ENCODE results near the gene KCTD21. TPM values are rescaled to one million over a fixed set of nuclear protein-coding genes. Genes with fewer than 3 reads are reported as not detected.
A peak's percentile ranks its signal among the peaks of the same experiment; 100 is the strongest.
"Not testable (repeated sequence)": the region's sequence is repeated elsewhere in the genome, so short reads cannot be mapped to it uniquely, and the experiment has no call there.

KCTD21 gene
- total RNA-seq (10 to 100 TPM in 1 of 5 experiments, 1 to 10 TPM in 4; 3.5 to 12.2 (median 6.5) TPM), polyA plus RNA-seq (1 to 10 TPM; 1.2 to 3.3 TPM), total RNA-seq (3.9 reads per million, percentile 20 among the genes with 10 or more reads in this experiment)

- H3K27ac ChIP-seq (ENCODE audit: low read depth, low read length), result peak within 1 kb of the TSS; percentile 85
- DNase-seq (peak; percentile 83 to 94 (median 87)), ATAC-seq (peak; percentile 94)
- H3K4me1 ChIP-seq (ENCODE audit: control insufficient read depth in 2 of 2, insufficient read depth in 2 of 2, low read length in 2 of 2), result peaks cover 15 to 49% of the 10 kb centered on the region in 2 donors
- Mint-ChIP-seq H3K4me1 (peaks cover 37 to 59% (median 56%) of the 10 kb centered on the region in 7 donors), H3K9me3 (peaks cover 0 to 2% (median 0%) of the 10 kb centered on the region in 11 donors), H3K27ac (peak within 1 kb of the TSS; percentile 87 to 99 (median 97)), H3K36me3 (peaks cover 0 to 17% (median 0%) of the 10 kb centered on the region in 5 donors), H3K27me3 (no peaks in the 10 kb centered on the region), H3K4me3 (peak within 1 kb of the TSS; percentile 90 to 100 (median 98))
- no peaks in the 10 kb centered on the region for H3K27me3 ChIP-seq (ENCODE audit: control insufficient read depth in 2 of 2, insufficient read depth in 2 of 2, low read length in 2 of 2)
- intact Hi-C loops (cut with micrococcal nuclease), result loop anchor here (1.0 to 10.0 kb wide), 14 partner anchors 14 to 1804 kb away; partner anchors contain the start of genes ALG8 (in 2 of the 2), GAB2 (in 2 of the 2), INTS4 (in 2 of the 2) and NARS2 (in 2 of the 2)
- ChIA-PET POLR2A (interaction anchor here (0.7 to 6.9 kb wide), 6 partner anchors 12 to 279 kb away, joined by 3 to 78 read pairs (median 6); partner anchors contain the start of genes ALG8 and INTS4), CTCF (interaction anchor here (1.5 to 1.7 kb wide), 2 partner anchors 12 to 14 kb away, joined by 8 to 9 read pairs; no protein-coding TSS in a partner anchor)
- no peaks in the 10 kb centered on the region for H3K9me3 ChIP-seq (ENCODE audit: control insufficient read depth in 2 of 3, low read length in 3 of 3)
- H3K4me3 ChIP-seq (ENCODE audit: low read length), result peak within 1 kb of the TSS; percentile 96
- H3K36me3 ChIP-seq (ENCODE audit: control insufficient read depth in 2 of 3, insufficient read depth in 3 of 3, low read length in 3 of 3), result peaks cover 0 to 9% (median 0%) of the 10 kb centered on the region in 3 experiments
Observed at GRCh38 chr11:78188286-78189173, at the start of gene KCTD21, which contains the start of gene USP35. Gene KCTD21 (minus strand): TSS chr11:78188626. CDS start chr11:78174554, 14,072 bp downstream. Gene USP35 (plus strand): TSS chr11:78188919. CDS start chr11:78196246, 7,327 bp downstream.

- Histone ChIP-seq H3K4me3 (ENCODE audit: low read length) (no peak overlapping the region), H3K27me3 (ENCODE audit: control insufficient read depth in 2 of 2, insufficient read depth in 2 of 2, low read length in 2 of 2) (no peaks in the 10 kb centered on the region), H3K27ac (ENCODE audit: low read depth, low read length) (no peak overlapping the region), H3K36me3 (ENCODE audit: control insufficient read depth in 2 of 3, insufficient read depth in 3 of 3, low read length in 3 of 3) (no peaks in the 10 kb centered on the region), H3K9me3 (ENCODE audit: control insufficient read depth in 2 of 3, low read length in 3 of 3) (peaks cover 0 to 11% (median 0%) of the 10 kb centered on the region in 3 experiments), H3K4me1 (ENCODE audit: control insufficient read depth in 2 of 2, insufficient read depth in 2 of 2, low read length in 2 of 2) (no peaks in the 10 kb centered on the region)
- H3K4me1 Mint-ChIP-seq, result peaks cover 0 to 6% (median 0%) of the 10 kb centered on the region in 7 donors
- DNase-seq, result no peak
- H3K27ac Mint-ChIP-seq, result peak overlapping the region in 1 of 9 donors; percentile 60
- no peaks in the 10 kb centered on the region for H3K27me3 Mint-ChIP-seq
- POLR2A ChIA-PET, result no interaction called here
- peaks cover 16 to 69% (median 17%) of the 10 kb centered on the region in 5 donors for H3K36me3 Mint-ChIP-seq
- CTCF ChIA-PET, result no interaction called here
- intact Hi-C loops (cut with micrococcal nuclease), result no loop called here
- H3K9me3 Mint-ChIP-seq, result peaks cover 0 to 26% (median 20%) of the 10 kb centered on the region in 11 donors
- no peak overlapping the region for H3K4me3 Mint-ChIP-seq
- no peak for ATAC-seq
Observed at GRCh38 chr11:78237293-78238046, 49.0 kb upstream of the KCTD21 start.

- Mint-ChIP-seq H3K36me3 (peaks cover 8 to 61% (median 12%) of the 10 kb centered on the region in 5 donors), H3K27ac (no peak overlapping the region), H3K4me1 (peaks cover 6 to 28% (median 8%) of the 10 kb centered on the region in 7 donors), H3K9me3 (peaks cover 0 to 11% (median 4%) of the 10 kb centered on the region in 11 donors), H3K27me3 (no peaks in the 10 kb centered on the region), H3K4me3 (no peak overlapping the region)
- H3K36me3 ChIP-seq (ENCODE audit: control insufficient read depth in 2 of 3, insufficient read depth in 3 of 3, low read length in 3 of 3), result no peaks in the 10 kb centered on the region
- H3K4me1 ChIP-seq (ENCODE audit: control insufficient read depth in 2 of 2, insufficient read depth in 2 of 2, low read length in 2 of 2), result no peaks in the 10 kb centered on the region
- intact Hi-C loops (cut with micrococcal nuclease), result no loop called here
- ChIA-PET CTCF (no interaction called here), POLR2A (no interaction called here)
- no peak overlapping the region for H3K4me3 ChIP-seq (ENCODE audit: low read length)
- DNase-seq, result no peak
- H3K9me3 ChIP-seq (ENCODE audit: control insufficient read depth in 2 of 3, low read length in 3 of 3), result no peaks in the 10 kb centered on the region
- no peaks in the 10 kb centered on the region for H3K27me3 ChIP-seq (ENCODE audit: control insufficient read depth in 2 of 2, insufficient read depth in 2 of 2, low read length in 2 of 2)
- no peak overlapping the region for H3K27ac ChIP-seq (ENCODE audit: low read depth, low read length)
- ATAC-seq, result no peak
Observed at GRCh38 chr11:78234006-78234405, 45.6 kb upstream of the KCTD21 start.

- Mint-ChIP-seq H3K36me3 (peaks cover 8 to 57% (median 12%) of the 10 kb centered on the region in 5 donors), H3K4me1 (peaks cover 6 to 36% (median 8%) of the 10 kb centered on the region in 7 donors), H3K9me3 (peaks cover 0 to 13% (median 4%) of the 10 kb centered on the region in 11 donors)
- intact Hi-C loops (cut with micrococcal nuclease); H3K4me3 Mint-ChIP-seq; DNase-seq; H3K27me3 Mint-ChIP-seq; ATAC-seq; POLR2A ChIA-PET; H3K27ac Mint-ChIP-seq; H3K9me3 ChIP-seq (ENCODE audit: control insufficient read depth in 2 of 3, low read length in 3 of 3); H3K4me3 ChIP-seq (ENCODE audit: low read length); H3K27ac ChIP-seq (ENCODE audit: low read depth, low read length); H3K36me3 ChIP-seq (ENCODE audit: control insufficient read depth in 2 of 3, insufficient read depth in 3 of 3, low read length in 3 of 3); H3K4me1 ChIP-seq (ENCODE audit: control insufficient read depth in 2 of 2, insufficient read depth in 2 of 2, low read length in 2 of 2); CTCF ChIA-PET; H3K27me3 ChIP-seq (ENCODE audit: control insufficient read depth in 2 of 2, insufficient read depth in 2 of 2, low read length in 2 of 2): not testable (repeated sequence)
Observed at GRCh38 chr11:78233046-78233445, 44.6 kb upstream of the KCTD21 start.

- Mint-ChIP-seq H3K27ac (peak overlapping the region in 1 of 9 donors; percentile 44), H3K4me3 (no peak overlapping the region), H3K27me3 (no peaks in the 10 kb centered on the region), H3K9me3 (peaks cover 0 to 4% (median 0%) of the 10 kb centered on the region in 11 donors), H3K36me3 (peaks cover 1 to 49% (median 4%) of the 10 kb centered on the region in 5 donors), H3K4me1 (peaks cover 6 to 45% (median 8%) of the 10 kb centered on the region in 7 donors)
- intact Hi-C loops (cut with micrococcal nuclease), result no loop called here
- CTCF ChIA-PET, result no interaction called here
- Histone ChIP-seq H3K36me3 (ENCODE audit: control insufficient read depth in 2 of 3, insufficient read depth in 3 of 3, low read length in 3 of 3) (no peaks in the 10 kb centered on the region), H3K27ac (ENCODE audit: low read depth, low read length) (no peak overlapping the region), H3K27me3 (ENCODE audit: control insufficient read depth in 2 of 2, insufficient read depth in 2 of 2, low read length in 2 of 2) (no peaks in the 10 kb centered on the region), H3K4me1 (ENCODE audit: control insufficient read depth in 2 of 2, insufficient read depth in 2 of 2, low read length in 2 of 2) (no peaks in the 10 kb centered on the region), H3K4me3 (ENCODE audit: low read length) (no peak overlapping the region), H3K9me3 (ENCODE audit: control insufficient read depth in 2 of 3, low read length in 3 of 3) (no peaks in the 10 kb centered on the region)
- POLR2A ChIA-PET, result no interaction called here
- DNase-seq (no peak), ATAC-seq (no peak)
Observed at GRCh38 chr11:78231962-78232501, 43.6 kb upstream of the KCTD21 start.
